ENCODE results near the gene ZNF451.

ZNF451 gene

GRCh38 chr6:57205550-57206328, 115.8 kb downstream of the ZNF451 start:
- DNase-seq (ENCODE audit: low spot score), result no peak

GRCh38 chr6:57207141-57207540, 117.2 kb downstream of the ZNF451 start:
- DNase-seq (ENCODE audit: low spot score), result no peak

- DNase-seq (ENCODE audit: low spot score), result no peak
Measured at GRCh38 chr6:57207872-57208271, 117.9 kb downstream of the ZNF451 start.

GRCh38 chr6:57209030-57209429, 119.0 kb downstream of the ZNF451 start:
- DNase-seq (ENCODE audit: low spot score), result no peak

GRCh38 chr6:57210060-57210459, 120.1 kb downstream of the ZNF451 start:
- DNase-seq (ENCODE audit: low spot score), result no peak

- DNase-seq (ENCODE audit: low spot score), result no peak
Measured at GRCh38 chr6:57215260-57215659, 125.3 kb downstream of the ZNF451 start.

GRCh38 chr6:57216235-57217101, 126.5 kb downstream of the ZNF451 start:
- DNase-seq (ENCODE audit: low spot score), result peak; percentile 24

- no peak for DNase-seq (ENCODE audit: low spot score)
Measured at GRCh38 chr6:57217270-57217669, 127.3 kb downstream of the ZNF451 start.

Measured in globus pallidus (tissue), 1 donor.